ENCODE measurements around the gene CERCAM.
"Not testable (repeated sequence)": the region's sequence is repeated elsewhere in the genome, so short reads cannot be mapped to it uniquely, and the experiment has no call there.

Gene CERCAM

GRCh38 chr9:128393145-128393775, 27.4 kb upstream of the CERCAM start:
- DNase-seq, result no peak

- DNase-seq, result no peak
These were observed 26.7 kb upstream of the CERCAM start for GRCh38 chr9:128393970-128394369.

GRCh38 chr9:128394379-128395168, 26.1 kb upstream of the CERCAM start:
- DNase-seq, result no peak

- DNase-seq, result no peak
These were observed 23.6 kb upstream of the CERCAM start for GRCh38 chr9:128396970-128397613.

- DNase-seq, result no peak
These were observed 22.8 kb upstream of the CERCAM start for GRCh38 chr9:128397831-128398230.

- DNase-seq, result no peak
These were observed 20.8 kb upstream of the CERCAM start for GRCh38 chr9:128399861-128400260.

GRCh38 chr9:128404560-128404959, 16.1 kb upstream of the CERCAM start:
- no peak for DNase-seq

GRCh38 chr9:128405077-128405779, 15.4 kb upstream of the CERCAM start:
- no peak for DNase-seq

GRCh38 chr9:128405780-128406171, 14.9 kb upstream of the CERCAM start:
- no peak for DNase-seq

GRCh38 chr9:128406848-128407391, 13.7 kb upstream of the CERCAM start:
- DNase-seq, result no peak

GRCh38 chr9:128408963-128409431, 11.7 kb upstream of the CERCAM start:
- DNase-seq, result no peak

- no peak for DNase-seq
These were observed 11.2 kb upstream of the CERCAM start for GRCh38 chr9:128409450-128409849.

GRCh38 chr9:128409978-128410377, 10.7 kb upstream of the CERCAM start:
- DNase-seq, result no peak

GRCh38 chr9:128411364-128412119, 9.1 kb upstream of the CERCAM start:
- DNase-seq, result no peak

- DNase-seq, result peak; percentile 74
These were observed 8.4 kb upstream of the CERCAM start for GRCh38 chr9:128412120-128412790.

- DNase-seq, result not testable (repeated sequence)
These were observed 6.9 kb upstream of the CERCAM start for GRCh38 chr9:128413728-128414127.

- DNase-seq, result no peak
These were observed 6.2 kb upstream of the CERCAM start for GRCh38 chr9:128414461-128414860.

GRCh38 chr9:128415281-128415680, 5.4 kb upstream of the CERCAM start:
- no peak for DNase-seq

GRCh38 chr9:128416014-128416413, 4.6 kb upstream of the CERCAM start:
- DNase-seq, result no peak

- no peak for DNase-seq
These were observed 4.1 kb upstream of the CERCAM start for GRCh38 chr9:128416432-128417019.
